Spleen (tissue), 7 donors: ENCODE data around the gene TEX29.

Experiments used
- POLR2A ChIP-seq, 3 donors: fragments of 450-650 bp; IDR thresholded peaks; one replicate each; pipeline ENCODE4 v1.5.1; 2017; ENCODE audit warnings: antibody characterized with exemption in 3 of 3, mild to moderate bottlenecking in 1 of 3
- POLR2AphosphoS5 ChIP-seq, 3 donors: sonication (generic); formaldehyde crosslinking; IDR thresholded peaks; one replicate each; pipeline ENCODE4 v1.5.1; 2017; ENCODE audit warnings: antibody characterized with exemption in 3 of 3
- TF ChIP-seq, protein P1 (sequence below), 11 experiments: fragments of 200-600 bp in 7 of 11; fragments of 450-650 bp in 4 of 11; sonication (generic) in 4 of 11; IDR thresholded peaks in 8 of 11; conservative IDR thresholded peaks in 3 of 11; 1 replicate in 7 of 11; 2 replicates in 4 of 11; pipeline versions ENCODE4 v1.4.0 to v1.8.0; 2016 to 2021; ENCODE audit warnings: antibody characterized with exemption in 11 of 11, inconsistent platforms in 4 of 11, mild to moderate bottlenecking in 1 of 11
- donor health status: DM: no; HTN: no; CAD: no; lungs with moderate emphysema.
- donor health status: DM: no; HTN: no; CAD: no.
- donor health status: DM: no; HTN: no; CAD: no.

DNA sequence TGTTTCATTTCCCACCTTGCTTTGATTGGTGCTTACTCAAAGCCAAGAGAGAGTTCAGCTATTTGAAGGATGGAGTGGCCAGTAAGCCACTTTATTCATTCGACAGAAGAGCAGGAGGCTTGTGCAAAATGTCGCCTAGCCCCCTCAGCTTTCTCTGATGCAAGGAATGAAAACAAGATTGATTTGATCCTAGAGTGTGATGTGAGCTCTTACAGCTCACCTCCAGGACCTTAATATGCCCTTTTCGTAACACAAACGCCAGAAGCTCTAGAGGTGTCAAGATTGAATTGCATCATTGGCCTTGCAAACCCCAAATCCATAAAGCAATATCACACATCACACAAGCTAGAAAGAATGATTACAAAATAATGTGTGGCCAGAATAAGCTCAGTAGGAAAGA is 36.4 kb downstream of the TEX29 start:
- TF ChIP-seq, protein P1, sequence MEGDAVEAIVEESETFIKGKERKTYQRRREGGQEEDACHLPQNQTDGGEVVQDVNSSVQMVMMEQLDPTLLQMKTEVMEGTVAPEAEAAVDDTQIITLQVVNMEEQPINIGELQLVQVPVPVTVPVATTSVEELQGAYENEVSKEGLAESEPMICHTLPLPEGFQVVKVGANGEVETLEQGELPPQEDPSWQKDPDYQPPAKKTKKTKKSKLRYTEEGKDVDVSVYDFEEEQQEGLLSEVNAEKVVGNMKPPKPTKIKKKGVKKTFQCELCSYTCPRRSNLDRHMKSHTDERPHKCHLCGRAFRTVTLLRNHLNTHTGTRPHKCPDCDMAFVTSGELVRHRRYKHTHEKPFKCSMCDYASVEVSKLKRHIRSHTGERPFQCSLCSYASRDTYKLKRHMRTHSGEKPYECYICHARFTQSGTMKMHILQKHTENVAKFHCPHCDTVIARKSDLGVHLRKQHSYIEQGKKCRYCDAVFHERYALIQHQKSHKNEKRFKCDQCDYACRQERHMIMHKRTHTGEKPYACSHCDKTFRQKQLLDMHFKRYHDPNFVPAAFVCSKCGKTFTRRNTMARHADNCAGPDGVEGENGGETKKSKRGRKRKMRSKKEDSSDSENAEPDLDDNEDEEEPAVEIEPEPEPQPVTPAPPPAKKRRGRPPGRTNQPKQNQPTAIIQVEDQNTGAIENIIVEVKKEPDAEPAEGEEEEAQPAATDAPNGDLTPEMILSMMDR (IDR thresholded peaks at IDR 0.05 in 8 of 11, conservative IDR thresholded peaks at IDR 0.05 in 3 of 11), result no peak
- TF ChIP-seq POLR2AphosphoS5 (IDR thresholded peaks at IDR 0.05) (no peak), POLR2A (IDR thresholded peaks at IDR 0.05) (no peak)
